WTC11 (cell line): ENCODE data around the gene AKT1. TPM values are rescaled to one million over a fixed set of nuclear protein-coding genes. Genes with fewer than 3 reads are reported as not detected.

Experiments used
- ATAC-seq: fragments of 200-7000 bp; cut with Tn5 transposase; 2 replicates; pipeline ENCODE4 v1.10.0; 2021; ENCODE audit warnings: mild to moderate bottlenecking, moderate library complexity
- CTCF ChIA-PET: fragments of 300-600 bp; sonication (Branson Sonifier 250); formaldehyde crosslinking; loops from one replicate; lab custom pipeline; 2021; ENCODE audit warnings: antibody characterized with exemption; lab: Charles Lee
- POLR2A ChIA-PET: fragments of 350-600 bp; sonication (Branson Sonifier 250); formaldehyde crosslinking; loops from one replicate; lab custom pipeline; 2021; ENCODE audit warnings: antibody characterized with exemption; lab: Charles Lee
- DNase-seq: peaks from one replicate; pipeline ENCODE4 v3.0.0; 2021; ENCODE audit warnings: low spot score
- H3K27ac Mint-ChIP-seq: 2 replicates; pipeline ENCODE4 v1.8.0; 2021; ENCODE audit warnings: mixed read lengths
- H3K27me3 Mint-ChIP-seq: 2 replicates; pipeline ENCODE4 v1.8.0; 2021; ENCODE audit warnings: low read depth, mild to moderate bottlenecking, moderate library complexity, mixed read lengths
- H3K36me3 Mint-ChIP-seq: 2 replicates; pipeline ENCODE4 v1.8.0; 2021; ENCODE audit warnings: mixed read lengths
- H3K4me1 Mint-ChIP-seq: 2 replicates; pipeline ENCODE4 v1.8.0; 2022; ENCODE audit warnings: mixed read lengths
- H3K4me3 Mint-ChIP-seq: 2 replicates; pipeline ENCODE4 v1.8.0; 2021; ENCODE audit warnings: mild to moderate bottlenecking, moderate library complexity, mixed read lengths
- H3K9me3 Mint-ChIP-seq: 2 replicates; pipeline ENCODE4 v1.8.0; 2021; ENCODE audit warnings: mixed read lengths
- CREM ChIP-seq: sonication (generic); formaldehyde crosslinking; IDR thresholded peaks from 2 replicates; pipeline ENCODE4 v1.8.1; 2022; ENCODE audit warnings: mild to moderate bottlenecking, missing genetic modification reagents, moderate library complexity
- ELF4 ChIP-seq: sonication (generic); formaldehyde crosslinking; IDR thresholded peaks from 2 replicates; pipeline ENCODE4 v1.8.1; 2022; ENCODE audit warnings: low read depth, mild to moderate bottlenecking, moderate library complexity, missing genetic modification reagents
- ESRRA ChIP-seq: sonication (generic); formaldehyde crosslinking; IDR thresholded peaks from 2 replicates; pipeline ENCODE4 v1.8.1; 2022; ENCODE audit warnings: mild to moderate bottlenecking, missing genetic modification reagents, borderline replicate concordance
- ETV6 ChIP-seq: sonication (generic); formaldehyde crosslinking; IDR thresholded peaks from 2 replicates; pipeline ENCODE4 v1.8.1; 2022; ENCODE audit warnings: mild to moderate bottlenecking, missing genetic modification reagents
- FOXP1 ChIP-seq: sonication (generic); formaldehyde crosslinking; IDR thresholded peaks from 2 replicates; pipeline ENCODE4 v1.8.0; 2022; ENCODE audit warnings: missing genetic modification reagents, mild to moderate bottlenecking, moderate library complexity, borderline replicate concordance
- JUN ChIP-seq: sonication (generic); formaldehyde crosslinking; IDR thresholded peaks from 2 replicates; pipeline ENCODE4 v1.8.0; 2023; ENCODE audit warnings: mild to moderate bottlenecking, missing genetic modification reagents
- NFATC4 ChIP-seq: fragments of 250-450 bp; sonication (Bioruptor Pico); IDR thresholded peaks from 2 replicates; pipeline ENCODE4 v1.9.0; 2021; ENCODE audit warnings: mild to moderate bottlenecking
- NFE2L1 ChIP-seq: sonication (generic); formaldehyde crosslinking; IDR thresholded peaks from 2 replicates; pipeline ENCODE4 v1.8.1; 2023; ENCODE audit warnings: missing genetic modification reagents
- OVOL2 ChIP-seq: fragments of 250-450 bp; sonication (Bioruptor Pico); IDR thresholded peaks from 2 replicates; pipeline ENCODE4 v1.9.0; 2021; ENCODE audit warnings: mild to moderate bottlenecking, borderline replicate concordance
- PRRX2 ChIP-seq: fragments of 250-450 bp; sonication (Bioruptor Pico); IDR thresholded peaks from 2 replicates; pipeline ENCODE4 v1.8.0; 2021; ENCODE audit warnings: mild to moderate bottlenecking
- RELA ChIP-seq: sonication (generic); formaldehyde crosslinking; IDR thresholded peaks from 2 replicates; pipeline ENCODE4 v1.8.1; 2022; ENCODE audit warnings: missing genetic modification reagents, mild to moderate bottlenecking, borderline replicate concordance
- RORB ChIP-seq: fragments of 250-450 bp; sonication (Bioruptor Pico); IDR thresholded peaks from 2 replicates; pipeline ENCODE4 v1.9.0; 2021; ENCODE audit warnings: mild to moderate bottlenecking
- SOX15 ChIP-seq: fragments of 250-450 bp; sonication (Bioruptor Pico); IDR thresholded peaks from 2 replicates; pipeline ENCODE4 v1.9.0; 2021; ENCODE audit warnings: mild to moderate bottlenecking
- ZNF263 ChIP-seq: sonication (generic); formaldehyde crosslinking; IDR thresholded peaks from 2 replicates; pipeline ENCODE4 v1.8.1; 2022; ENCODE audit warnings: low read depth, mild to moderate bottlenecking, moderate library complexity, missing genetic modification reagents
- total RNA-seq: library from RNA; stranded (reverse); gene quantifications from 3 replicates; pipeline ENCODE4 v1.2.3, GENCODE V29; 2021
- TF ChIP-seq, protein P1 (sequence below): fragments of 250-450 bp; sonication (Bioruptor Pico); IDR thresholded peaks from 2 replicates; pipeline ENCODE4 v2.1.2; 2022; ENCODE audit warnings: mild to moderate bottlenecking, moderate library complexity
- TF ChIP-seq, protein P2 (sequence below): fragments of 250-450 bp; sonication (Bioruptor Pico); IDR thresholded peaks from 2 replicates; pipeline ENCODE4 v1.9.0; 2021; ENCODE audit warnings: mild to moderate bottlenecking
- TF ChIP-seq, protein P3 (sequence below): fragments of 250-450 bp; sonication (Bioruptor Pico); conservative IDR thresholded peaks from 2 replicates; pipeline ENCODE4 v1.9.0; 2021; ENCODE audit warnings: mild to moderate bottlenecking
- TF ChIP-seq, protein P4 (sequence below): sonication (generic); formaldehyde crosslinking; IDR thresholded peaks from 2 replicates; pipeline ENCODE4 v1.8.1; 2022; ENCODE audit warnings: mild to moderate bottlenecking, moderate library complexity, missing genetic modification reagents
- TF ChIP-seq, protein P5 (sequence below): sonication (generic); formaldehyde crosslinking; conservative IDR thresholded peaks from 2 replicates; pipeline ENCODE4 v1.8.1; 2023; ENCODE audit warnings: mild to moderate bottlenecking, low read depth, missing genetic modification reagents, moderate library complexity

AKT1 gene
- total RNA-seq, 1 experiment from 2014 or later, result 121 TPM

DNA sequence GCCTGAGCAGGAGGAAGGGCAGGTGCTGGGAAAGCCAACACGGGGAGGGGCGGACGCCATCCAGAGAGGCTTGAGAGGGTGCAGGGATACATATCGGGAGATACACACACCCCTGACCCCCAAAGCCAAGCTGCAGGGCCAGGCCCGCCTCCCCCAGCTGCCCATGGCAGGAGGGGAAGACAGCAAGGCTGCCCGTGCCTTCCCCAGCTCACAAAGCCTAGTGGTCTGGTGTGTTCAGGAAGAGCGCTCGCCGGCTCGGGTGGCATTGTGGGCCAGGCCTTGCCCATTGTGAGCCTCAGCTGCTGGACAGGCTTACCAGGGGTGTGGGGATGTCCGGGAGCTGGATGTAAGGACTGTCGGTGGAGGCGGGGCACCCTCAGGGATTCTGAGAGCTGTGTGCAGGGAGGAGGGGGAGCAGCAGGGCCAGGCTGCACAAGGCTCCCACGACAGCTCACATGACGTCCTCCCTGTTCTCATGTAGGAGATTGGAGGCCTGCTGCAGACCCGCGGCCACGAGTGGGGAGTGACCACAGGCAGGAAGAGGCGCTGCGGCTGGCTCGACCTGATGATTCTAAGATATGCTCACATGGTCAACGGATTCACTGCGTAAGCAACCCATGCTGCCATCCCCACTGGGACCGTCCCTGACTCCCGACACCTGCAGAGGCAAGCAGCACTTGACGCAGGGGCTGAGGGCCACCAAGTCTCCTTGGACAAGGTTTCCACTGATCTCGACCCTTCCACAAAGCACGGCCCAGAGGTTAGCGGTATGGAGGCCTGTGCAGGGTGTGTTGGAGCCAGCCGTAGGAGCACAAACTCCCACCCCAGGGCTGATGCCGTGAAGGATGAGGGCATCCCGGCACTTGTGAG is 52.7 kb downstream of the AKT1 start:
- peaks cover 2% of the 10 kb centered on the region; the same call in 1 of the 2 replicates for H3K36me3 Mint-ChIP-seq
- TF ChIP-seq ELF4 (CRISPR knock-in tag) (no peak), OVOL2 (CRISPR knock-in tag) (no peak), ETV6 (CRISPR knock-in tag) (no peak), RORB (CRISPR knock-in tag) (no peak), SOX15 (CRISPR knock-in tag) (no peak), JUN (CRISPR knock-in tag) (no peak), RELA (CRISPR knock-in tag) (no peak), NFE2L1 (CRISPR knock-in tag) (no peak)
- TF ChIP-seq, protein P1, sequence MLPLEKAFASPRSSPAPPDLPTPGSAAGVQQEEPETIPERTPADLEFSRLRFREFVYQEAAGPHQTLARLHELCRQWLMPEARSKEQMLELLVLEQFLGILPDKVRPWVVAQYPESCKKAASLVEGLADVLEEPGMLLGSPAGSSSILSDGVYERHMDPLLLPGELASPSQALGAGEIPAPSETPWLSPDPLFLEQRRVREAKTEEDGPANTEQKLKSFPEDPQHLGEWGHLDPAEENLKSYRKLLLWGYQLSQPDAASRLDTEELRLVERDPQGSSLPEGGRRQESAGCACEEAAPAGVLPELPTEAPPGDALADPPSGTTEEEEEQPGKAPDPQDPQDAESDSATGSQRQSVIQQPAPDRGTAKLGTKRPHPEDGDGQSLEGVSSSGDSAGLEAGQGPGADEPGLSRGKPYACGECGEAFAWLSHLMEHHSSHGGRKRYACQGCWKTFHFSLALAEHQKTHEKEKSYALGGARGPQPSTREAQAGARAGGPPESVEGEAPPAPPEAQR (CRISPR knock-in tag), result no peak
- TF ChIP-seq, protein P2, sequence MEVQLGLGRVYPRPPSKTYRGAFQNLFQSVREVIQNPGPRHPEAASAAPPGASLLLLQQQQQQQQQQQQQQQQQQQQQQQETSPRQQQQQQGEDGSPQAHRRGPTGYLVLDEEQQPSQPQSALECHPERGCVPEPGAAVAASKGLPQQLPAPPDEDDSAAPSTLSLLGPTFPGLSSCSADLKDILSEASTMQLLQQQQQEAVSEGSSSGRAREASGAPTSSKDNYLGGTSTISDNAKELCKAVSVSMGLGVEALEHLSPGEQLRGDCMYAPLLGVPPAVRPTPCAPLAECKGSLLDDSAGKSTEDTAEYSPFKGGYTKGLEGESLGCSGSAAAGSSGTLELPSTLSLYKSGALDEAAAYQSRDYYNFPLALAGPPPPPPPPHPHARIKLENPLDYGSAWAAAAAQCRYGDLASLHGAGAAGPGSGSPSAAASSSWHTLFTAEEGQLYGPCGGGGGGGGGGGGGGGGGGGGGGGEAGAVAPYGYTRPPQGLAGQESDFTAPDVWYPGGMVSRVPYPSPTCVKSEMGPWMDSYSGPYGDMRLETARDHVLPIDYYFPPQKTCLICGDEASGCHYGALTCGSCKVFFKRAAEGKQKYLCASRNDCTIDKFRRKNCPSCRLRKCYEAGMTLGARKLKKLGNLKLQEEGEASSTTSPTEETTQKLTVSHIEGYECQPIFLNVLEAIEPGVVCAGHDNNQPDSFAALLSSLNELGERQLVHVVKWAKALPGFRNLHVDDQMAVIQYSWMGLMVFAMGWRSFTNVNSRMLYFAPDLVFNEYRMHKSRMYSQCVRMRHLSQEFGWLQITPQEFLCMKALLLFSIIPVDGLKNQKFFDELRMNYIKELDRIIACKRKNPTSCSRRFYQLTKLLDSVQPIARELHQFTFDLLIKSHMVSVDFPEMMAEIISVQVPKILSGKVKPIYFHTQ (CRISPR knock-in tag), result no peak
- POLR2A ChIA-PET, result no interaction called here
- H3K27ac Mint-ChIP-seq, result no peak overlapping the region
- H3K27me3 Mint-ChIP-seq, result no peaks in the 10 kb centered on the region
- no peaks in the 10 kb centered on the region for H3K9me3 Mint-ChIP-seq
- CTCF ChIA-PET, result interaction anchor here (1.2 to 1.3 kb wide), 2 partner anchors 12 to 17 kb away, joined by 3 read pairs; no protein-coding TSS in a partner anchor
- no peak overlapping the region for H3K4me3 Mint-ChIP-seq
- no peak for ATAC-seq
- H3K4me1 Mint-ChIP-seq, result no peaks in the 10 kb centered on the region
- DNase-seq, result no peak

DNA sequence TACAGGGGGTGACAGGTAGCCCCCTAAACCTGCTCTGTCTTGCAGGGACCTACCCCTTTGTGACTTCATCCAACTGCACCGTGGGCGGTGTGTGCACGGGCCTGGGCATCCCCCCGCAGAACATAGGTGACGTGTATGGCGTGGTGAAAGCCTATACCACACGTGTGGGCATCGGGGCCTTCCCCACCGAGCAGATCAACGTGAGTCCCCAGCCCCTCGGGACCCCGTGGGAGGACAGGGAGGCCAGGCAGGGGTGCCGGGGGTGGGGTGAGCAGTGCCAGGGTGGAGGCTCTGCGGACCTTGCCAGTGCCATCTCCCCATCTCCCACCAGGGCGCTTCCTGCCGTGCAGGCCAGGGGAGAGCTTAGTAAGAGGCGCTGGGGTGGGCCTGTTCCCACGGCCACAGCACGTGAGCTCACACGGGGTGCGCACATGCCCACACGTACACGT is 53.7 kb downstream of the AKT1 start:
- H3K4me1 Mint-ChIP-seq, result no peaks in the 10 kb centered on the region
- no peaks in the 10 kb centered on the region for H3K27me3 Mint-ChIP-seq
- H3K36me3 Mint-ChIP-seq, result peaks cover 2% of the 10 kb centered on the region; the same call in 1 of the 2 replicates
- DNase-seq (no peak), ATAC-seq (no peak)
- ChIA-PET POLR2A (no interaction called here), CTCF (interaction anchor here (1.2 to 1.3 kb wide), 2 partner anchors 11 to 16 kb away, joined by 3 read pairs; no protein-coding TSS in a partner anchor)
- H3K9me3 Mint-ChIP-seq, result no peaks in the 10 kb centered on the region
- TF ChIP-seq RELA (CRISPR knock-in tag), result no peak
- TF ChIP-seq, protein P3, sequence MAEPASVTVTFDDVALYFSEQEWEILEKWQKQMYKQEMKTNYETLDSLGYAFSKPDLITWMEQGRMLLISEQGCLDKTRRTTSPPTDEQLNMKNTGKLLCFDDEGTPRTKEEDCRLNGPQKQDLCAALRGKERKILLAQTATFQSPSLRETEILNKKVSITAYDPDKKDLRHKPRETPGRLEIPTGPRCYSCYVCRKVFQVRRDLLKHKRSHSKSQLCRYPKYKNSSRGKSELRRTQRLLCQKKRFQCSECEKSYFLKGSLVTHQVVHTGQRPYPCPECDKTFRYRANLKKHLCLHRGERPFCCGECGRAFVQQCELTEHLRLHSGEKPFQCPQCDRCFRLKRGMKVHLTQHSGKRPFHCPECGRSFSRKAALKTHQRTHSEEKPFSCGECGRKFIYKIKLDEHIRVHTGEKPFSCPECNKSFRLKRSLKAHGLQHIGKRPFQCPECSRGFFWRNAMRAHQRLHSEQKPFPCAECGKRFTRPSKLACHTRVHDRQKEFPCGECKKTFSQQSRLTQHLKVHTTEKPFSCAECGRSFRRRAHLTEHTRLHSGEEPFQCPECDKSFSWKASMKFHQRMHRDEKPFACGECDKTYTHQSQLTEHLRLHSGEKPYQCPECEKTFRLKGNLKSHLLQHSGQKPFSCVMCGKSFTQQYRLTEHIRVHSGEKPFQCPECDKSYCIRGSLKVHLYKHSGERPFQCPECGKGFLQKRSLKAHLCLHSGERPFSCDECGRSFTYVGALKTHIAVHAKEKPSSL (CRISPR knock-in tag), result no peak
- no peak for TF ChIP-seq CREM (CRISPR knock-in tag)
- TF ChIP-seq, protein P4, sequence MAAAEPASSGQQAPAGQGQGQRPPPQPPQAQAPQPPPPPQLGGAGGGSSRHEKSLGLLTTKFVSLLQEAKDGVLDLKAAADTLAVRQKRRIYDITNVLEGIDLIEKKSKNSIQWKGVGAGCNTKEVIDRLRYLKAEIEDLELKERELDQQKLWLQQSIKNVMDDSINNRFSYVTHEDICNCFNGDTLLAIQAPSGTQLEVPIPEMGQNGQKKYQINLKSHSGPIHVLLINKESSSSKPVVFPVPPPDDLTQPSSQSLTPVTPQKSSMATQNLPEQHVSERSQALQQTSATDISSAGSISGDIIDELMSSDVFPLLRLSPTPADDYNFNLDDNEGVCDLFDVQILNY (CRISPR knock-in tag), result no peak
- TF ChIP-seq ZNF263 (CRISPR knock-in tag), result no peak
- no peak for TF ChIP-seq PRRX2
- TF ChIP-seq NFATC4 (CRISPR knock-in tag), result no peak
- TF ChIP-seq JUN (CRISPR knock-in tag), result no peak
- no peak for TF ChIP-seq FOXP1 (CRISPR knock-in tag)
- TF ChIP-seq, protein P5, sequence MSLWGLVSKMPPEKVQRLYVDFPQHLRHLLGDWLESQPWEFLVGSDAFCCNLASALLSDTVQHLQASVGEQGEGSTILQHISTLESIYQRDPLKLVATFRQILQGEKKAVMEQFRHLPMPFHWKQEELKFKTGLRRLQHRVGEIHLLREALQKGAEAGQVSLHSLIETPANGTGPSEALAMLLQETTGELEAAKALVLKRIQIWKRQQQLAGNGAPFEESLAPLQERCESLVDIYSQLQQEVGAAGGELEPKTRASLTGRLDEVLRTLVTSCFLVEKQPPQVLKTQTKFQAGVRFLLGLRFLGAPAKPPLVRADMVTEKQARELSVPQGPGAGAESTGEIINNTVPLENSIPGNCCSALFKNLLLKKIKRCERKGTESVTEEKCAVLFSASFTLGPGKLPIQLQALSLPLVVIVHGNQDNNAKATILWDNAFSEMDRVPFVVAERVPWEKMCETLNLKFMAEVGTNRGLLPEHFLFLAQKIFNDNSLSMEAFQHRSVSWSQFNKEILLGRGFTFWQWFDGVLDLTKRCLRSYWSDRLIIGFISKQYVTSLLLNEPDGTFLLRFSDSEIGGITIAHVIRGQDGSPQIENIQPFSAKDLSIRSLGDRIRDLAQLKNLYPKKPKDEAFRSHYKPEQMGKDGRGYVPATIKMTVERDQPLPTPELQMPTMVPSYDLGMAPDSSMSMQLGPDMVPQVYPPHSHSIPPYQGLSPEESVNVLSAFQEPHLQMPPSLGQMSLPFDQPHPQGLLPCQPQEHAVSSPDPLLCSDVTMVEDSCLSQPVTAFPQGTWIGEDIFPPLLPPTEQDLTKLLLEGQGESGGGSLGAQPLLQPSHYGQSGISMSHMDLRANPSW (CRISPR knock-in tag), result no peak
- no peak for TF ChIP-seq ESRRA (CRISPR knock-in tag)
- H3K27ac Mint-ChIP-seq, result no peak overlapping the region
- H3K4me3 Mint-ChIP-seq, result no peak overlapping the region
